ENCODE data around the gene POLR3G.

The POLR3G gene

GRCh38 chr5:90542827-90543519, 68.3 kb downstream of the POLR3G start:
- no peak for DNase-seq (ENCODE audit: extremely low read depth, low read depth)
- TF ChIP-seq CTCF (IDR thresholded peaks at IDR 0.05; ENCODE audit: low read depth, low read length): no peak

GRCh38 chr5:90545511-90545910, 70.8 kb downstream of the POLR3G start:
- DNase-seq (ENCODE audit: extremely low read depth, low read depth): no peak
- no peak for TF ChIP-seq CTCF (IDR thresholded peaks at IDR 0.05; ENCODE audit: low read depth, low read length)

GRCh38 chr5:90546216-90546837, 71.7 kb downstream of the POLR3G start:
- no peak for DNase-seq (ENCODE audit: extremely low read depth, low read depth)
- TF ChIP-seq CTCF (IDR thresholded peaks at IDR 0.05; ENCODE audit: low read depth, low read length): no peak

GRCh38 chr5:90547072-90547536, 72.4 kb downstream of the POLR3G start:
- no peak for DNase-seq (ENCODE audit: extremely low read depth, low read depth)
- TF ChIP-seq CTCF (IDR thresholded peaks at IDR 0.05; ENCODE audit: low read depth, low read length): no peak

- DNase-seq (ENCODE audit: extremely low read depth, low read depth): no peak
- TF ChIP-seq CTCF (IDR thresholded peaks at IDR 0.05; ENCODE audit: low read depth, low read length): no peak
These were observed 73.5 kb downstream of the POLR3G start for GRCh38 chr5:90548069-90548593.

- no peak for DNase-seq (ENCODE audit: extremely low read depth, low read depth)
- no peak for TF ChIP-seq CTCF (IDR thresholded peaks at IDR 0.05; ENCODE audit: low read depth, low read length)
These were observed 74.6 kb downstream of the POLR3G start for GRCh38 chr5:90549223-90549622.

- no peak for TF ChIP-seq CTCF (IDR thresholded peaks at IDR 0.05; ENCODE audit: low read depth, low read length)
- DNase-seq (ENCODE audit: extremely low read depth, low read depth): no peak
These were observed 75.1 kb downstream of the POLR3G start for GRCh38 chr5:90549729-90550275.
